ENCODE data around the gene ASPSCR1.

DNA sequence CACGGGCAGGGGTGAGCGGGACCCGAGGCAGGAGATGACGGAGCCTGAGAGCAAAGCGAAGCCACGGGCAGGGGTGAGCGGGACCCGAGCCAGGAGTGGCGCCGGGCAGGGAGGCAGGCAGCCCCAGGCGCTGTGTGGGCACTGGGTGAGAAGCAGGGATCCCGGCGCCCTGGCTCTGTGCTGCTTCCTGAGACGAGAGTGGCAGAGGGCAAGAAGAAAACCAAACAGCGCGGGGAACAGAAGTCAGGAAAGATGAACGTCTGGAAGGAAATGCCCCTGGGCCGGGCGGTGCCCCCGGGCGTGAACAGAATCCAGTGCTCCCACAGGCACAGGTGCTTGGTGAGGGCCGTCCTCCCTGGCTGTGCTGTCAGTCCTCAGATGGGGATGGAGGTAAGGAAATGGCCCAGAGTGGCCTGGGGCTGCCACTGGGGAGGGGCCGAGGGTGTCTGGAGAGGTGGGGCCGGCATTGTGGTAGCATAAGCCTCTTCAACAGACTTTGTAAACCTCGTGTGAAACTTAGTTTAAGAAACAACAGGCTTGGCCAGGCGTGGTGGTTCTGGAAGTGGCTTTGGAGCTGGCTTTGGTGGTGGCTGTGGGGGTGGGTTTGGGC, 9.8 kb downstream of the ASPSCR1 start:
- TF ChIP-seq RARB (CRISPR knock-in tag; IDR thresholded peaks at IDR 0.05) (no peak), SNAI2 (CRISPR knock-in tag; IDR thresholded peaks at IDR 0.05) (no peak)
- TF ChIP-seq, protein P1, sequence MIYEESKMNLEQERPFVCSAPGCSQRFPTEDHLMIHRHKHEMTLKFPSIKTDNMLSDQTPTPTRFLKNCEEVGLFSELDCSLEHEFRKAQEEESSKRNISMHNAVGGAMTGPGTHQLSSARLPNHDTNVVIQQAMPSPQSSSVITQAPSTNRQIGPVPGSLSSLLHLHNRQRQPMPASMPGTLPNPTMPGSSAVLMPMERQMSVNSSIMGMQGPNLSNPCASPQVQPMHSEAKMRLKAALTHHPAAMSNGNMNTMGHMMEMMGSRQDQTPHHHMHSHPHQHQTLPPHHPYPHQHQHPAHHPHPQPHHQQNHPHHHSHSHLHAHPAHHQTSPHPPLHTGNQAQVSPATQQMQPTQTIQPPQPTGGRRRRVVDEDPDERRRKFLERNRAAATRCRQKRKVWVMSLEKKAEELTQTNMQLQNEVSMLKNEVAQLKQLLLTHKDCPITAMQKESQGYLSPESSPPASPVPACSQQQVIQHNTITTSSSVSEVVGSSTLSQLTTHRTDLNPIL (CRISPR knock-in tag; IDR thresholded peaks at IDR 0.05; ENCODE audit: low read depth), result no peak
- TF ChIP-seq, protein P2, sequence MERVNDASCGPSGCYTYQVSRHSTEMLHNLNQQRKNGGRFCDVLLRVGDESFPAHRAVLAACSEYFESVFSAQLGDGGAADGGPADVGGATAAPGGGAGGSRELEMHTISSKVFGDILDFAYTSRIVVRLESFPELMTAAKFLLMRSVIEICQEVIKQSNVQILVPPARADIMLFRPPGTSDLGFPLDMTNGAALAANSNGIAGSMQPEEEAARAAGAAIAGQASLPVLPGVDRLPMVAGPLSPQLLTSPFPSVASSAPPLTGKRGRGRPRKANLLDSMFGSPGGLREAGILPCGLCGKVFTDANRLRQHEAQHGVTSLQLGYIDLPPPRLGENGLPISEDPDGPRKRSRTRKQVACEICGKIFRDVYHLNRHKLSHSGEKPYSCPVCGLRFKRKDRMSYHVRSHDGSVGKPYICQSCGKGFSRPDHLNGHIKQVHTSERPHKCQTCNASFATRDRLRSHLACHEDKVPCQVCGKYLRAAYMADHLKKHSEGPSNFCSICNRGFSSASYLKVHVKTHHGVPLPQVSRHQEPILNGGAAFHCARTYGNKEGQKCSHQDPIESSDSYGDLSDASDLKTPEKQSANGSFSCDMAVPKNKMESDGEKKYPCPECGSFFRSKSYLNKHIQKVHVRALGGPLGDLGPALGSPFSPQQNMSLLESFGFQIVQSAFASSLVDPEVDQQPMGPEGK (CRISPR knock-in tag; IDR thresholded peaks at IDR 0.05; ENCODE audit: borderline replicate concordance), result no peak
